Measurements from ENCODE around the gene ZNF148. TPM values are rescaled to one million over a fixed set of nuclear protein-coding genes. Genes with fewer than 3 reads are reported as not detected.

The ZNF148 gene
- total RNA-seq, 6 experiments from 2014 or later: 14.3 to 22.6 (median 20.4) TPM

GRCh38 chr3:125379483-125379882, 4.4 kb upstream of the ZNF148 start:
- WGBS (ENCODE audit: insufficient coverage, low coverage, low lambda C conversion rate, missing lambda C conversion rate): 95% methylated on average over 2 of the region's 2 CpGs
- intact Hi-C loops (cut with DNase I): no loop called here
- ATAC-seq: no peak
- DNase-seq: no peak
- TF ChIP-seq POLR2A (IDR thresholded peaks at IDR 0.05): no peak
- TF ChIP-seq, protein P1, sequence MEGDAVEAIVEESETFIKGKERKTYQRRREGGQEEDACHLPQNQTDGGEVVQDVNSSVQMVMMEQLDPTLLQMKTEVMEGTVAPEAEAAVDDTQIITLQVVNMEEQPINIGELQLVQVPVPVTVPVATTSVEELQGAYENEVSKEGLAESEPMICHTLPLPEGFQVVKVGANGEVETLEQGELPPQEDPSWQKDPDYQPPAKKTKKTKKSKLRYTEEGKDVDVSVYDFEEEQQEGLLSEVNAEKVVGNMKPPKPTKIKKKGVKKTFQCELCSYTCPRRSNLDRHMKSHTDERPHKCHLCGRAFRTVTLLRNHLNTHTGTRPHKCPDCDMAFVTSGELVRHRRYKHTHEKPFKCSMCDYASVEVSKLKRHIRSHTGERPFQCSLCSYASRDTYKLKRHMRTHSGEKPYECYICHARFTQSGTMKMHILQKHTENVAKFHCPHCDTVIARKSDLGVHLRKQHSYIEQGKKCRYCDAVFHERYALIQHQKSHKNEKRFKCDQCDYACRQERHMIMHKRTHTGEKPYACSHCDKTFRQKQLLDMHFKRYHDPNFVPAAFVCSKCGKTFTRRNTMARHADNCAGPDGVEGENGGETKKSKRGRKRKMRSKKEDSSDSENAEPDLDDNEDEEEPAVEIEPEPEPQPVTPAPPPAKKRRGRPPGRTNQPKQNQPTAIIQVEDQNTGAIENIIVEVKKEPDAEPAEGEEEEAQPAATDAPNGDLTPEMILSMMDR (IDR thresholded peaks at IDR 0.05): no peak
- H3K27ac ChIP-seq: no peak overlapping the region
- no peaks in the 10 kb centered on the region for H3K27me3 ChIP-seq
- H3K4me1 ChIP-seq: peaks cover 0 to 56% (median 11%) of the 10 kb centered on the region in 4 donors
- H3K4me3 ChIP-seq: no peak overlapping the region
- H3K36me3 ChIP-seq: no peaks in the 10 kb centered on the region
- H3K9me3 ChIP-seq: no peaks in the 10 kb centered on the region

DNA sequence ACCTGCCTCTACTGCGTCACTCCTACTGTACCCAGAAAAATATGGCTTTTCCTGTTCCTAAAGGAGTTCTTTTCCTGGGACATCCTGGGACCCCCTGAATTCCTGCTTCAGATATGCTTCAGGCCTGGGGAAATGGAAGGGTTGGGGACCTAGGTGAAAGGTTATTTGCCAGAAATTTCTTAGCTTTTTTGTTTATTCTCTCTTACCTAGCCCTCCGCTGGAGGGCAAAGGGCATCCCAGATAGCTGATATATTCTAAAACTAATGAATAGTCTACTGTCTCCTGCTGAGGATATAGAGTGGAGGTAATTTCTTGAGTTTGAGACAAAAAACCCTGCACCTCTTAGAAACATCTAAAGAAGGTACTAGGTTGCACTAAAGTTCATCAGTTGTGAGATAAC, 3.6 kb upstream of the ZNF148 start:
- intact Hi-C loops (cut with DNase I): no loop called here
- ATAC-seq (peak in 1 of 4 donors; percentile 10), DNase-seq (no peak)
- no peaks in the 10 kb centered on the region for H3K9me3 ChIP-seq
- H3K4me1 ChIP-seq: peaks cover 0 to 58% (median 11%) of the 10 kb centered on the region in 4 donors
- no peak for TF ChIP-seq POLR2A (IDR thresholded peaks at IDR 0.05)
- TF ChIP-seq, protein P1 (IDR thresholded peaks at IDR 0.05): no peak
- H3K27ac ChIP-seq: peak overlapping the region in 1 of 3 donors; percentile 20
- 50% methylated on average over 2 of the region's 2 CpGs for WGBS (ENCODE audit: insufficient coverage, low coverage, low lambda C conversion rate, missing lambda C conversion rate)
- H3K27me3 ChIP-seq: no peaks in the 10 kb centered on the region
- H3K4me3 ChIP-seq: no peak overlapping the region
- H3K36me3 ChIP-seq: no peaks in the 10 kb centered on the region

DNA sequence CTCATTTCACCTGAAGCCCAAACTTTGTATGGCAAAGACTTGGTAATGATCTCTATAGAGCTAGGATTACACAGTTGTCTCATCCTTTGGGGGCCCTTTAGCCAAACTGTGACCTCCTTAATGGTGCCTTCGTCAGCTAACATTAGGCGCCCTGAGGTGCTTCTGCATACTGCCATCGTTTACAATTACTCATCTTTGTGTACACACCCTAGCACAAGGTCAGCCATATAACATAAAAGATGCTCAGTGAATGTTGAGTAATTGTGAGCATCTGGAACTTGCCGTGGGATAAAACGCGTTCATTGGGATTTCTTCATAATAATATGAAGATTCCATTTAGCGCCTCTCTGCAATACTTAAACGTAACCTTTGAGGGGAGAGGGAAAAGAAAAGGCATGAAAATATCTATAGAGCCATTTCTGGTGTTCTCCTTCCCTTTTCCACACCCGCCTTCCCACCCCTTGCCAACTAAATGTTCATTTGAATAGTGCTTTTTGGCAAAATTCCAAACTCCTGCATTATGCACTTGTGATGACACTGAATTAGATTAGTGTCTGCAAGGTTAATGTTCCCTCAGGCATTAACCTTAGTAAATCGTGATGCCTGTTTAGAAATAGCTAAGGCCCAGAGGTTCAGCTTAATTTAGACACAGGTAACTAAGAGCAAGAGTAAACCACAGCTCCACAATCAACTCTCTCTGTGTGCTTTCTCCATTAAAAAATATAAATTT, 990 bp upstream of the ZNF148 start:
- TF ChIP-seq POLR2A (IDR thresholded peaks at IDR 0.05): no peak
- TF ChIP-seq, protein P1 (IDR thresholded peaks at IDR 0.05): no peak
- 25% methylated on average over 10 of the region's 10 CpGs for WGBS (ENCODE audit: insufficient coverage, low coverage, low lambda C conversion rate, missing lambda C conversion rate)
- ATAC-seq: peak; percentile 17 to 38 (median 30)

DNA sequence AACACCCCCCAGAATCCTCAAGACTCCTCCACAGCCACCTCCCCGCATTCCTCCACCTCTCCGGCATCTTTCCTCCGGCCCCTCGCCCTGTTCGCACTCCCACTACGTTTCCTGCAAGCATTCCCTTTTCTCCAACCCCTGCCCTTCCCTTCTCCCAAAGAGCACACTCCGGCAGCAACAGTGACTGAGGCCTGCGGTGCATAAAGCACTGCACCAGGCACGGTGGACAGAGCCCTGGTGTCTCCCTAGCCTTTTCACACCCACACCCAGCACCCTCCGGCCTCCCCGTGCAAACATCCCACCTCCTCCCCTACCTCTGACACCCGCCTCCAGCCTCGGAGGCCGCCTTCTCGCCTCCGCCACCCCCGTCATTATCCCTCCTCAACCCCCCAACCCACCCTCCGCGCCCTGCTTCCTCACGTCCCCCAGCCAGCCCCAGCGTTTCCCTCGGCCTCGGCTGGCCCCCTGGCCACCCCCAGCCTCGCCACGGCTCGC, 577 bp downstream of the ZNF148 start:
- DNase-seq (peak; percentile 45 to 68 (median 56)), ATAC-seq (peak; percentile 36 to 45 (median 42))
- intact Hi-C loops (cut with DNase I): no loop called here
- under 1% methylated on average over 25 of the region's 26 CpGs for WGBS (ENCODE audit: insufficient coverage, low coverage, low lambda C conversion rate, missing lambda C conversion rate)
- no peaks in the 10 kb centered on the region for H3K36me3 ChIP-seq
- H3K27ac ChIP-seq: peak overlapping the region; percentile 87 to 93 (median 92)
- no peaks in the 10 kb centered on the region for H3K27me3 ChIP-seq
- H3K4me1 ChIP-seq: peaks cover 0 to 39% (median 7%) of the 10 kb centered on the region in 4 donors
- peak overlapping the region; percentile 66 to 87 (median 73) for H3K4me3 ChIP-seq
- no peaks in the 10 kb centered on the region for H3K9me3 ChIP-seq
- TF ChIP-seq POLR2A (IDR thresholded peaks at IDR 0.05): no peak
- TF ChIP-seq, protein P1 (IDR thresholded peaks at IDR 0.05): no peak

More for the DNA sequence above, 990 bp upstream of the ZNF148 start:
- no peaks in the 10 kb centered on the region for H3K27me3 ChIP-seq
- H3K36me3 ChIP-seq: no peaks in the 10 kb centered on the region
- peaks cover 0 to 40% (median 3%) of the 10 kb centered on the region in 4 donors for H3K4me1 ChIP-seq
- H3K4me3 ChIP-seq: peak overlapping the region; percentile 66 to 87 (median 73)
- no peaks in the 10 kb centered on the region for H3K9me3 ChIP-seq
- intact Hi-C loops (cut with DNase I): no loop called here
- peak overlapping the region; percentile 87 to 93 (median 92) for H3K27ac ChIP-seq
- no peak for DNase-seq
